HG03442 (cell line): Measurements from ENCODE around the gene HAUS8.
"Not testable (repeated sequence)": the region's sequence is repeated elsewhere in the genome, so short reads cannot be mapped to it uniquely, and the experiment has no call there.

ENCODE experiments used
- ATAC-seq: cut with Tn5 transposase; IDR thresholded peaks from one replicate; pipeline ENCODE4 v1.9.1; 2021; ENCODE audit warnings: mild to moderate bottlenecking, moderate library complexity; ENCODE audit not compliant: unreplicated experiment

HAUS8 gene

GRCh38 chr19:17037184-17037583, 38.1 kb downstream of the HAUS8 start:
- ATAC-seq: no peak

DNA sequence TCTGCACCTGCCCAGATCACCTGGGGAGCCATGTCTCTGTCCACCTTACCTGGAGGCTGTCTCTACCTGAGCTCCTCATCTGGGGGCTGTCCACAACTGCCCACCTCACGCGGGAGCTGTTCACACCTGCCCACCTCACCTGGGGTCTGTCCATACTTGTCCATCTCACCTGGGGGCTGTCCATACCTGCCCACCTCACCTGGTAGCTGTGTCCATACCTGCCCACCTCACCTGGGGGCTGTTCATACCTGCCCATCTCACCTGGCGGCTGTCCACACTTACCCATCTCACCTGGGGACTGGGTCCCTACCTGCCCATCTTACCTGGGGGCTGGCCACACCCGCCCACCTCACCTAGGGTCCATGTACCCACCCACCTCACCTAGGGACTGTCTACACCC, 38.6 kb downstream of the HAUS8 start:
- no peak for ATAC-seq

DNA sequence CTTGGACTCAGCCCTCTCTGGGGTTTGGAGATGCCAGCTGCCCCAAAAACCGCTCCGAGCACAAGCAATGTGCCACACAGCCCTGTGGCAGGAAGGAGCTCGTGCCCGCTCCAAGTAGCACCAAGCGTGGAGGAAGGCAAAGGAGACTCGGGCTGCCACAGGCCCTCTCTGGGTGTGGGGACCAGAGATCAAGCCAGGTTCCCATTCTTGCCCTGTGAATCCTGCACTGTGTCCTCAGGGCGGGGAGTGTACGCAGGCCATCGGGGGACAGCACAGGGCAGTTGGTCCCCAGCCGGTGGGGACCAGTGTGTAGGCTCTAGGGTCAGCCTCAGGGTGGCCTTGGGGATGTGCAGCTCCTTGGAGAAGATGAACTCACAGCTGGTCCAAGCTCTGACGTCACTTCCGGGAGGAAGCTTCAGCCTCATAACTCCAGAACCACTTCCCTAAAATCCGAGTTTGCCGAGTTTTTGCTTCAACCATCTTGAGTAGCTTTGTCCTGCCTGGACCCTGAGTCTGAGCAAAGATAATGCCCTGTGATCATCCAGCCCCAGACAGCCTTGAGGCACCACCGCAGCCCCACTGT, 39.3 kb downstream of the HAUS8 start:
- ATAC-seq: no peak

DNA sequence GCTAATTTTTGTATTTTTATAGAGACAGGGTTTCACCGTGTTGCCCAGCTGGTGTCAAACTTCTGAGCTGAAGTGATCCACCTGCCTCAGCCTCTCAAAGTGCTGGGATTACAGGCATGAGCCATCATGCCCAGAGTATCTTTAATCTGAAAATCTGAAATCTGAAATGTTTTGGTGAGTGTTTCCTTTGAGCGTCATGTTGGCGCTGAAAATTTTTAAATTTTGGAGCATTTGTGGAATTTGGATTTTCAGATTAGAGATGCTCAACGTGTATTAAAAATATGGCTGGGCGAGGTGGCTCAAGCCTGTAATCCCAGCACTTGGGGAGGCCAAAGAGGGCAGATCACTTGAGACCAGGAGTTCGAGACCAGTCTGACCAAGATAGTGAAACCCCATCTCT, 43.5 kb downstream of the HAUS8 start:
- no peak for ATAC-seq

- no peak for ATAC-seq
These were observed 47.7 kb downstream of the HAUS8 start for GRCh38 chr19:17027535-17027975.

GRCh38 chr19:17026706-17027534, 48.3 kb downstream of the HAUS8 start, which contains the start of gene CPAMD8:
Gene CPAMD8, minus strand, starts transcription at chr19:17026810. Its CDS starts 168 bp downstream, at chr19:17026642.
- no peak for ATAC-seq

- no peak for ATAC-seq
These were observed 49.1 kb downstream of the HAUS8 start for GRCh38 chr19:17025991-17026658.

DNA sequence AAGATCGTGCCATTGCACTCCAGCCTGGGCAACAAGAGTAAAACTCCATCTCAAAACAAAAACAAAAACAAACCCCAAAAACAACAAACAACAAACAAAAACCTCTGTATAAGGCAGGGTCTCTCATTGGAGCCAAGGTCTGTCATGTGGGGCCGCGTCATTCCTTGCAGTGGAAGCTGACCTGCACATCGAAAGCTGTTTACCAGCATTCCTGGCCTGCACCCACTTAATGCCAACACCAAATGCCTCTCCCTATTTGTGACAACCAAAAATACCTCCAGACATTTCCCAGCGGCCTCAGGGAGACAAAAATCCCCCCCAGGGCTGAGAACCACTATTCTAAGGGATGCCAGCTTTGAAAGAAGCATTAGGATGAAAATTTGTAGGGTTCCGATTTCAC, 49.9 kb downstream of the HAUS8 start:
- ATAC-seq: no peak

DNA sequence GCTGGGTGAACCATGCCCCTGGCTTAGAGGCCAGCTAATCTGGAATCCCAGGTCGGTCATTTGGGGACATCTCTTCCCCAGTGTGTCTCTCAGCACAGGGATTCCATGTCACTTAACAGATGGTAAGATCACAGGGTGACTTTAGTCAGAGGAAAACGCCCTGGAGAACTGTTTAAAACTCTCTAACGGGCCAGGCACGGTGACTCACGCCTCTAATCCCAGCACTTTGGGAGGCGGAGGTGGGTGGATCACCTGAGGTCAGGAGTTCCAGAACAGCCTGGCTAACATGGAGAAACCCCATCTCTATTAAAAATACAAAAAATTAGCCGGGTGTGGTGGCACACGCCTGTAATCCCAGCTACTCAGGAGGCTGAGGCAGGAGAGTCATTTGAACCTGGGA, 50.3 kb downstream of the HAUS8 start:
- ATAC-seq: not testable (repeated sequence)

GRCh38 chr19:17023805-17024204, 51.4 kb downstream of the HAUS8 start:
- no peak for ATAC-seq

DNA sequence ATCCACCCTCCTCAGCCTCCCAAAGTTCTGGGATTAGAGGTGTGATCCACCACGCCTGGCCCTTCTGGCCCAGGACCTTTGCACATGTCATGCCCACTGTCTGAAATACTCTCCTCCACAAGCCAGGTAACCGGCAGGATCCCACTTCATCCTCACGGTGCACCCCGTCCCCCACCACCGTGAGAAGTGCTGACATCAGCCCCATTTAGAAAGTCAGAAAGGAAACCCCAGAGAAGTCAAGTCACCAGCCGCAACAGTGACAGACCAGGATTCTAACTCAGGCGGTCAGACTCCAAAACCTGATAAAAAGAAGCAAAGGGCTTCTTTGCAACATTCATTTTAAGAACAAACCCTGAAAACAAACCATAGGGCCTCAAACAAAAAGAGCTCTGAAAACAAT, 52.5 kb downstream of the HAUS8 start:
- no peak for ATAC-seq

- no peak for ATAC-seq
These were observed 53.3 kb downstream of the HAUS8 start for GRCh38 chr19:17021793-17022590.

DNA sequence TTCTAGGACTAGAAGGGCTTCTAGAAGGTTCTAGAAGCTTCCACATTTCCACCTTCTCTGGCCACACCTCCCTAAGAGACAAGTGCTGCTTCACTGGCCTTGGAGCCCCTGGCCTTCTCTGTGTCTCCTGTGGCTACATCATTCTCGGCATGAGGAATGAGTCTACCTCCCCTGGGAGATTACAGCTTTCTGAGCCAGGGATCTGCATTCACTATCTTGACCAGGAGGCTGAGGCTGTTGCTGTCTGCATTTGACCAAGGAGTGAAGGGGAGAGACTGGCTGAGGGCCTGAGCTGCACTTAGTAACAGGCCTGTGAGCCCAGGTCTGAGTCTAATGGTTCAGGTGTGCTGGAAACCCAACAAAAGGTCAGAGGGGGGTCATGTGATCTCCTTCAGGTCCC, 53.9 kb downstream of the HAUS8 start:
- no peak for ATAC-seq

- no peak for ATAC-seq
These were observed 54.4 kb downstream of the HAUS8 start for GRCh38 chr19:17020823-17021222.

DNA sequence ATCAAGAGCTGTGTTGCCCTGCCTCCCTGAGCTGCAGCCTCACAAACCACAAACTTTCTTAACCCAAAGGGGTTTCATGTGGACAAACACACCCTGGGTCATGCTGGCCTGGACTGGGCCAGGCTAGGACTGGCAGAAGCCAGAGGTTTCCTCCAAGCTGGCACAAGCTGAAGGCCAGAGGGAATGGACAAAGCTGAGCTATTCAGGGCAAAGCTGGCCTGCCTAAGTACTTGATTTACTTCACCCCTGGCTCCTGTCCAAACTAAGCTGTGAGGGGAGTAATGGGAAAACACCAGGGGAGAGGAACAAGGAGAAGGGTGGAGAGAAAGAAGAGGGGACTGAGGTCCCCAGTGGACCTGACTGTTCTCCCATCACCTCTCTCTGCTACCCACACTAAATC, 54.9 kb downstream of the HAUS8 start:
- ATAC-seq: no peak

DNA sequence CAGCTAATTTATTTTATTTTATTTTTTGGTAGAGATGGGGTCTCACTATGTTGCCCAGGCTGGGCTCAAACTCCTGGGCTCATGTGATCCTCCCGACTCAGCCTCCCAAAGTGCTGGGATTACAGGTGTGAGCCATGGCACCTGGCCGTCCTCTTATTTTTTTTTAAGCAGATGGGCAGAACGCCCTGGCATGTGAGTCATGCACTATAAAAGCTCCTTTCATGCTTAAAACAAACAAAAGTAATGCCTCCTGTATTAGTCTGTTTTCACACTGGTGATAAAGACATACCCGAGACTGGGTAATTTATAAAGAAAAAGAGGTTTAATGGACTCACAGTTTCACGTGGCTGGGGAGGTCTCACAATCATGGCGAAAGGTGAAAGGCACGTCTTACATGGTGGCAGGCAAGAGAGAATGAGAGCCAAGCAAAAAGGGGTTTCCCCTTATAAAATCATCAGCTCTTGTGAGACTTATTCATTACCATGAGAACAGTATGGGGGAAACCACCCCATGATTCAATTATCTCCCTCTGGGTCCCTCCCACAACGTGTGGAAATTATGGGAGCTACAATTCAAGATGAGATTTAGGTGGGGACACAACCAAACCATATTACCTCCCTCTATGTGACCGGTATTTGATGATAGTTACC, 60.9 kb downstream of the HAUS8 start:
- ATAC-seq: not testable (repeated sequence)

GRCh38 chr19:17011485-17011884, 63.8 kb downstream of the HAUS8 start:
- no peak for ATAC-seq

GRCh38 chr19:17006579-17006978, 68.7 kb downstream of the HAUS8 start:
- no peak for ATAC-seq

- no peak for ATAC-seq
These were observed 70.3 kb downstream of the HAUS8 start for GRCh38 chr19:17005000-17005399.

DNA sequence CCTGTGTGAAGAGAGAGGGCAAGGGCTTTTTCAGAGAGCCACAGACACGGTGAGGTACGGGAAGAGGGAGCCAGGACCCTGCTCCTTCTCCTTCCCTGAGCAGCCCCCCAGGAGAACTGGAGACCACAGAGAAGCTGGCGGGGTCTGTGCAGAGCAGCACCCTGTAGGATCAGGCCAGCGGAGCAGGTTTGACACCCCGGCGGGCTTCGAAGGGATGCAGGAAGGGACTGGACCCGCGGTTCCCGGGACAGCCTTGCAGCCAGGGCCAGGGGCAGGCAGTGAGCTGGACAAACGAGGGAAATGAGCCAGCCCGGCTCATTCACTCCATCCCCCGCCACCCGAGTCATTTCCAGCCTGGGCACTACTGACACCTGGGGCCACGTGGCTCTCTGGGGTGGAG, 70.9 kb downstream of the HAUS8 start:
- ATAC-seq: no peak

DNA sequence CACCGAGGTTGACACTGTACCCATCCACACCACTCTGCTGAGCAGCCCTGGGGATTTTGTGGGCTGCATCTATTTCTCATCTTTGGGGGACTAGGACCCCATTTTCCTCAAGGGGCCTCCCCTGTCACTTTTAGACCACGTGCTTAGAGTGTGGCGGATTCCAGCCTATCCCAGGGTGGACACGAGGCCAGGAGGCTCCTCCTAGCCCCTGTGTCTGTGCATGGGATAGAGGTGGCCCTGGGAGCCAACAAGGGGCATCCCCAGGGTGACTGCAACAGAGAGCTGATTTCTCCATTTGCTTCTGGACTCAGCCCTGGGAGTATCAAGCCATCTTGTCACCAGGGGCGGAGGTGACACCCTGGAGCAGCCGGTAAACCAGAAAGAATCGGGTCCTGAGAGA, 72.8 kb downstream of the HAUS8 start:
- ATAC-seq: no peak
